Epithelial cell of prostate (primary cell): ENCODE measurements around the gene PTPRT.
"Not testable (repeated sequence)": the region's sequence is repeated elsewhere in the genome, so short reads cannot be mapped to it uniquely, and the experiment has no call there.

Source experiments
- DNase-seq: peaks from one replicate; pipeline ENCODE4 v3.0.0-alpha.2; 2011; ENCODE audit warnings: low read depth, low spot score
- H3K27ac ChIP-seq: fragments of 450-650 bp; 2 replicates; pipeline ENCODE4 v1.5.1; 2017; ENCODE audit warnings: mild to moderate bottlenecking

The PTPRT gene

DNA sequence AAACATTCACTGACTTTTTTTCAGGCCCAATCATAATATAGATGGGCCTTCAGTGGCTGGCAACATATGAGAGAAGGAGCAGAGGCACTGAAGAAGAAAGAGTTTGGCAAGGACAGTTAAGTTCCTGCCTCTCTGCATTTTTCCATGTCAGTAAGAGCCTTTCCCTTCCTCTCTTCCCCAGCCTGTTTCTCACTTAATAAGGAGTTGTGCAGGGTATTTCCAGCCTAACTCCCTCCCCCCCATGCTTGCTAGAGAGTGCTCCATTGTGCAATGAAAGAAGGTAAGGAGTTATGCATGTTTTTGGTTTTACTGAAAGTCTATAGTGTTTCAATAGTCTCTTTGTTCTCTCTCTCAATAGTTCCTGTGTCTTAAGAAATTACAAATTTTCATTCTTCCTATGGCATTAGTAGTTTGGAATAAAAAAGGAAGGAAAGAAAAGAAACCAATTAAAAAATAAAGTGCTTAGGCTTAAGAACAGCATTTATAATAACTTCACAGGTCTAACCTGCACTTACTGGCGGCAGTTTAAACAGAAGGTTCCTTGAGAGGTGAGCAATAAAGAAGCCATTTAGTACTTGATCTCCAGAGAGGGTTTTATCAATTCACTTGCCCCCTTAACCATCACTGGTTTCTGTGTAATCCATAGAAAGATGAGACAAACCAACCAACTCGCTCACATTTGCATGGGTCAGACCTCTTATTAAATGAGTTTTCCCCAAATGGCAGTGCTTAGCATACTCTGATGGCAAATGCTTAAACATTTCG is 251.1 kb downstream of the PTPRT start:
- no peak for DNase-seq

DNA sequence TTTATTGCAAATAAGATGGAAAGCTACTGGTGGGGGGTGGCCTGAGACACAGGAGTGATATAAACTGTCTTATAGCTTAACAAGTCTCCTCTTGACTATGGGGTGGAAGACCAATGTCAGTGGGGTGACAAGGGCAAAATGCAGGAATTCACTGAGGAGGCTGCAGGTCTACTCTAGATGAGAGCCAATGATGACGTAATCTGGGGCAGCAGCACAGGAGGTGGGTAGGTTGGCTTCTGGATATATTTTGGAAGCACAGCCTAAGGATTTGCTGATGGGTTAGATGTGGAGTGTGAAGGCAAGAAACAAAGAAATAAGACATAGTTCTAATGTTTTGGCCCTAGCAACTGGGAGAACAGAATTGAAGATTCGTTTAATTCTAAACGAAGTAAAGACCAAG is 253.2 kb downstream of the PTPRT start:
- DNase-seq, result no peak
- H3K27ac ChIP-seq, result no peak overlapping the region

More for the DNA sequence above, 251.1 kb downstream of the PTPRT start:
- H3K27ac ChIP-seq, result no peak overlapping the region

DNA sequence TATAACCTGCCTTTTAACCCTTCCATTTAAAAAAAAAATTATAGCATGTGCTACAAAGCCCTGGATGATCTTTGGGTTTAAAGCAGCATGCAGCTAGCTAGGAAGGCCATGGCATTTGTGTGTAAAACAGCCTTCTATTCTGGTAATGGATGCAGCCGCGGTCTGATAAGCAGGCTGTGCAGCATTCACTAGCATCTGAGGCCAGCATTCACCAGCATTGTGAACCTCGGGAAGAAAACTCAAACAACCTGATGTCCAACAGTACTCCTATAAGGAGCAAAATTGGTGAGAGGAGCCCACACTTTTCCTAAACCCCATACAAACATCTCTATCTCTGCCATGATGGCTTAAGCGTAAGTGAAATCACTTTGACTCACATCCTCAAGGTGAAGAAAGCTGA is 265.5 kb downstream of the PTPRT start:
- no peak overlapping the region for H3K27ac ChIP-seq
- no peak for DNase-seq

DNA sequence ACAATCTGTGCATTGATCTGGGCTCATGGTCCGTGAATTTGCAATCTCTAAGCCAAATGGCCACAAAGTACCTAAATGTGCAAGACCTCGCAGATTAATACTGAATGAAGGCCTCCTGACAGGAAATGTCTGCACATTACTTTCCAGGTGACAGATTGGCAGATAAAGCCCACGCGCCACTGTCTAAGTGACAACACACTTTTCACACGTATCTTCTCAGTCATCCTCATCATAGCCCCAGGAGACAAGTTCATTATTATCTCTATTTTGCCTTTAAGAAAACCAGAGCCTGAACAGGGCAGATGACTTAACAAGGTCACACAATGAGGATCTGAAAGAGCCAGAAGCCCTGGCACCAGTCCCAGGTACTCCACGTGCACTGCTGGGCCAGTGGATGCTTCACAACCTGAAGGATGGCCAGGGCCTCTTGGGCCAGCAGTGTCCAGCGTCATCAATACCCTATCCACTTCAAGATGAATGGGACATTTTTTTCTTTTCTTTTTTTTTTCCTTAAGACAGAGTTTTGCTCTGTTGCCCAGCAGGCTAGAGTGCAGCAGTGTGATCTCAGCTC is 266.3 kb downstream of the PTPRT start:
- no peak for DNase-seq
- H3K27ac ChIP-seq, result no peak overlapping the region

DNA sequence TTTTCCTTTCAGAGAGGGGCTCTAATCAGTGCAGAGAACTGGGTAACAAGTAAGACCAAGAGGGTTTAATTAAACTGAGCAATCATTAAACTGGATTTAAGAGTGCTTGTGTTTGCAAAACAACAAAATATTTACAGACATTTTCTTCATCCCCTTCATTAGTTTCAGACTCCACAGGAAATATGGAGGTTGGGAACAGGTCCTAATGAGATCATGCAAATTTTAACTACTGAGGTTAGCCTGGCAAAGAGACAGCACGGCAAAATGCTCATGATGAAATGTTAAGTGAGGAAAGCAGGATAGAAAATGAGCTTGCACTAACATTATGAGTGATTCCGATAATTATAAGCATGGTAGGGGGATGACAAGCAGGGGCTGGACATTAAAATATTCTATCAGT is 268.9 kb downstream of the PTPRT start:
- no peak for DNase-seq
- no peak overlapping the region for H3K27ac ChIP-seq

DNA sequence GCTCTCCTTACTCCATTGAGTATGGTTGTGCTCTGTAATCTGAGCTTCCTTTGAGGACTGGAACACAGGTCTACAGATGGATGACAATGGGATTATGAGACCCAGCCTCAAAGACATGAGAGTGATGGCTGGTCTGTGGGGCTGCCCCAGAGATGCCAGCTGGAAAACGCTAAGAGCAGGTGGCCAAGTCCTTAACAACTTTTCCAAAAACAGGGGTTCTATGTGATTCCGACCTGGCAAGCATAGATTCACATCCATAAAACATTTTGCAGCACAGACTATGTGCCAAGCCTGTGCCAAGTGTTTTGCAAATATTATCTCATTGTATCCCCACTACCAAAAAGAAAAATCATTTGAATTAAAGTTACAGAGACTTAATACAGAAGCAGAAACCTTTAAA is 270.4 kb downstream of the PTPRT start:
- H3K27ac ChIP-seq, result no peak overlapping the region
- DNase-seq, result no peak

DNA sequence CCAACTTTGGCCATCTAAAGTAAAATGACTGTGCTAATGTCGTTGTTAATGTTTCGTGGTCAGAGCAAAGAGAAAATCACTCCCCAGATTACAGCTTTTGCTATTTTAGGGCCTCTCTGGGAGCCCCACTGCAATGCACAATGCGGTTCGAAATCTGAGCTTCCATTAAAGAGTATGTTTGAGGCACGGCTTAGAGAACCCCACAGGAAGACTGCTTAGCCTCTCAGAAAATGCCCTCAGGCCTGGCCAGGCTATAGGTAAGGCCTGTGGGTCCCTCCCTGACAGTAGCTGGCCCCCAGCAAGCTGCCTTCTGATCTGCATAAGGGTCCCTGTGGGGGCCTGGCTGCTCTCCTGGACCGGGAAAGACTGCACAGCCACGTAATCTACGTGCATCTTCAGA is 274.6 kb downstream of the PTPRT start:
- DNase-seq, result no peak
- no peak overlapping the region for H3K27ac ChIP-seq

DNA sequence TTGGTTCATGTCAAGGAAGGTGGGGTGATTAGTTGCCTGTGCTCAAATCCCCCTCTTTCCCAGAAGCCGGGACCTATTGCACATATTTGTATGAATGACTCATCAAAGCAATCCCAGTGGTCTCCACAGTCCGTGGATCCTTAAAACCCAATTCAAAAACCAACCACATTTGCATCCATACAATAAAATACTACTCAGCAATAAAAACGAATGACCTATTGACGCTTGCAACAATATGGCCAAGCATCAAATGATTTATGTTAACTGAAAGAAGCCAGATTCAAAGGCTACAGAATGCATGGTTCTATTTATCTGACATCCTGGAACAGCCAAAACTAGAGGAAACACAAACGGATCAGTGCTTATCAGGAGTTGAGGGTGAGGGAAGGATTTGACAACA is 275.4 kb downstream of the PTPRT start:
- H3K27ac ChIP-seq, result no peak overlapping the region
- no peak for DNase-seq

DNA sequence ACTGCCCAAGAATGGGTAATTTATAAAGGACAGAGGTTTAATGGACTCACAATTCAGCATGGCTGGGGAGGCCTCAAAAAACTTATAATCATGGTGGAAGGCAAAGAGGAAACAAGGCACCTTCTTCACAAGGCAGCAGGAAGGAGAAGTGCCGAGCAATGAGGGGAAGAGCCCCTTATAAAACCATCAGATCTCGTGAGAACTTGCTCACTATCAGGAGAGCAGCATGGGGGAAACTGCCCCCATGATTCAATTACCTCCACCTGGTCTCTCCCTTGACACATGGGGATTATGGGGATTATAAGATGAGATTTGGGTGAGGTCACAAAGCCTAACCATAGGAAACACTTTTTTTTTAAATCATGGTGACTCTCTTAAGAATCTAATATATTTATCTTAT is 278.9 kb downstream of the PTPRT start:
- not testable (repeated sequence) for DNase-seq, H3K27ac ChIP-seq

DNA sequence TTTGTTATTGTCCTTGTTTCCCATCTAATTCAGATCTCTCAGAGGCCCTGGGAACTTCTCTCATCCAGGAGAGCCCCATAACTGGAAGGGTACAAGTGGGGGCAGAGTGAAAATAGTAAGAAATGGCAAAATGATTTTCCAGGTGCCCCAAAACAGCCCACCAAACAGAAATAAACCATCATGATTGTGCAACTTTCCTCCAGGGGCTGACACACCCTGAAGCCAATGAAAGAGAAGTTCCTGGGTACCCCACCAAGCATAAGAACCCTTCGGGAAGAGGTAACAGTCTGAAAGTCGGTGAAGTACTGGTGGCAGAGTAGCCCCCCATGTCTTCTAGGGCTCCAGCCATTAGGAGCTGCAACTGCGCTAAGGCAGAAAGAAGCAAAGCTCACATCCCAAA is 282.0 kb downstream of the PTPRT start:
- no peak for DNase-seq
- H3K27ac ChIP-seq, result no peak overlapping the region

DNA sequence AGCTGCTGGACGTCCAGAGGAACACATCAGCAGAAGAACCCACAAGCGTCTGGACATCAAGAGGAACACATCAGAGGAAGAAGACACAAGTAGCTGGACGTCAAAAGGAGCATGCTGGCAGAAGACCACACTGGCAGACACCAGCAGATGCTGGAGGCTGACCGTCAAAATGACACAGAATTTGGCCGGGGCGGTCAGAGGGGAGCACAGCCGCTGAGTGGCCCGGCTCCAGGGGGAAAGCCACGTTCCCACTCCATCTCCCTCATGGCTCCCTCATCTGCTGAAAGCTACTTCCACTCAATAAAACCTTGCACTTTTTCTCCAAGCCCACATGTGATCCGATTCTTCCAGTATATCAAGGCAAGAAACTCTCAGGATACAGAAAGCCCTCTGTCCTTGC is 283.6 kb downstream of the PTPRT start:
- DNase-seq, result no peak
- H3K27ac ChIP-seq, result no peak overlapping the region

DNA sequence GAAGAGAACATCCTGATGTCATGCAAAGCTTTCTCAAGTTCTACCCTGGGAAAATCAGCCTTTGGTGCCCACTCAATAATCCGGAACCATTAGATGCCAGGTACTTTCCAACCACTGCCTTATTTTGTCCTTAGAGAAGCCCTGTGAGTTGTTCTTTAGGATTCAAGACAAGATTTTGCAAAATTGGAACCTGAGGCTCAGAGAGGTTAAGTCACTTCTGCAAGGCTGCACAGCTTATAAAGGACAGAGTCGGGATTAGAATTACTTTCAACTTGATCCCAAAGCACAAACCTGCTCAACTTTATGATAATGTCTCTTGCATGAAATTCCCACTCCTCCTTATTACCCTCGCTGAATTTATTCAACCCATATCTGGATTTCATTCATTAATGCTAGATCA is 287.2 kb downstream of the PTPRT start:
- H3K27ac ChIP-seq, result no peak overlapping the region
- DNase-seq, result no peak

DNA sequence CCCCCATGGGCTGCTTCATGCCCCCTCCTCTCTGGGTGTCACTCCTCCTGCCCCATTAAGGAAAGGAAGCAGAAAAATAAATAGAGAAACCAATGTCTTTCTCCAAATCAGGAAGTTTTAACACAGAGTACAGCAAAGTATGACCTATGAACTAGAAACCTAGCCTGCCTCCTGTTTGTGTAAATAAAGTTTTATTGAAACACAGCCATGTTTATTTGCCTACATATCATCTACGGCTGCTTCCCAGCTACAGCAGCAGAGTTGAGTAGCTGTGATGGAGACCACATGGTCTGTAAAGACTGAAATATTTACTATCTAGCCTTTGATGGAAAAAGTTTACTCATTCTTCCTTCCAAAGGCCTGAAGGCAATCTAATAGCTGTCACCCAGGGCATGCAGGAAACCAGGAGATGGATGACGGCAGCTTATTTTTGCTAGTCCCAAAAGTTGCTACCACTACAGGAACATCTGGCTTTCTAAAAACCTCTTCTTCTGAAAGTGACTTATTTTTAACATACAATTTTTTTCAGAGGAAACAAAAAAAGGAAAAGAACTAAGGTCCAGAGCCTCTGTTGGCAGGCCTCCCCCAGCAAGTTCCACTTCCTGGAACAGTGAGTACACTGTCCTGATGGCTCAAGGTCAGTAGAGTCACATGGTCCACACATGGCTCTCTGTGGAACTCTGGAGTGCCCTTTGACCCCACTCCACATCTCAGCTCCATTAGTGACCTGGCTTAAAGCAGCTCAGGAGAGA is 287.8 kb downstream of the PTPRT start:
- no peak for DNase-seq
- no peak overlapping the region for H3K27ac ChIP-seq

DNA sequence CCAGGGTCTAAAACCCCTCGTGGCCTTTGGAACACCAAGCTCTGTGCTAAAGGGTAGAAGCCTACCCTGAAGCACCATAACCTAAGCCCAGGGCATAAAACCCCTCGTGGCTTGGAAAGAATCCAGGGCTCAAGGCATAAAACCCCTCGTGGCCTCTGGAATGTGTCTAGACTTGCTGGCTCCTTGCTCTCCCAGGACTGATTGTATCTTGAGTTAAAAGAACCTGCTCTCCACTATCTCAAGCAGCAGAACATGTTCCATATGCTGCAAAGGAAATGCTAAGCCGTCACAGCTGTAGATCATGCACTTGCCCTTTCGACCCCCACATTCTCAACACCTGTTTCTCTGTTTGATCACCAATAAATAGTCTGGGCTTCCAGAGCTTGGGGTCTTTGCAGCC is 288.9 kb downstream of the PTPRT start:
- DNase-seq, H3K27ac ChIP-seq: not testable (repeated sequence)

DNA sequence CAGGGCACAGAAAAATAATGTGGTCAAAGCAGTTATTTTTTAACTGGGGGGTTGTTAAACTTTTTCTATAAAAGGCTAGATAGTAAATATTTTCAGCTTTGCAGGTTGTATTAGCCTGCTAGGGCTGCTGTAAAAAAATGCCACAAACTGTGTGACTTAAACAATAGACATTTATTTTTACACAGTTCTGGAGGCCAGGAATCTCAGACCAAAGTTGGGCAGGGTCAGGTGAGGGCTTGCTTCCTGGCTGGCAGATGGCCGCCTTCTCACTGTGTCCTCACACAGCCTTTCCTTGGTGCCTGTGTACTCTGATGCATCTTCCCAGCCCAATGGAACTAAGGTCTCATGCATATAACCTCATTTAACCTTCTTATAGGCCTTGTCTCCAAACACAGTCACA is 294.7 kb downstream of the PTPRT start:
- DNase-seq, result no peak

DNA sequence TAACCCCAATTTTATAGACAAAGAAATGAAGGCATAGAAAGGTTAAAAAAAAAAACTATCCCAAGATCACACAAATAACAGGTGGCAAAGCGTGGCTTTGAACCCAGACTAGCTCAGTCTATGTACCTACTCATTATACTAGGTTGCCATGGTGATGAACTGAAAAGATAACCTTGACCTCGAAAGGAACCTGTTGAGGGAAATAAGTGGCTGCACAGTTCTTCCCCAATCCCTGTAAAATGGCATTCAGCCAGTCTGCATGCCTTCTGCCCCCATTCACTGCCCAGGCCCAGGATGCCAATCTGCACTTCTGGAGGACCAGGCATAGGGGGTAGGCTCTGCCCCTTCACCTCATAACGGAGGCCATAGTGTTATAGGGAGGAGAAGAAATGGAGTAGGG is 295.2 kb downstream of the PTPRT start:
- no peak overlapping the region for H3K27ac ChIP-seq
- no peak for DNase-seq

More for the DNA sequence above, 294.7 kb downstream of the PTPRT start:
- H3K27ac ChIP-seq, result no peak overlapping the region

DNA sequence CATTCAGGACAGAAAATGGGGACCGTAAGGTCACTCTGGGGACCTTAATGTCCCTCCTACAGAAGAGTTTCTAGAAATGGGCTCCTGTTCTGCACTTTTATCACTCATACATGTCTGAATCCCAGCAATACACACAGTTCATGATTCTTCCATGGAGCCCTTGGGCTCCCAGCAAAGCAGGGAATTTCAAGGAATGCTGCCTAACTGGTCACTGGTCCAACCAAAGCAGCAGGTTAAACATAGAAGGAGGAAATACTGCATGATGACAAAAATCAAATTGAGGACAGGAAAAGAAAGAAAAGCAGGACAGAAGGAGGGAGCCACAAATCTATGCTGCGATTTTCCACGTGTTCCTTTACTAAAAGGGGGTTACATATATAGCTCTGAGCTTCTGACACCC is 300.2 kb downstream of the PTPRT start:
- H3K27ac ChIP-seq, result no peak overlapping the region
- no peak for DNase-seq

DNA sequence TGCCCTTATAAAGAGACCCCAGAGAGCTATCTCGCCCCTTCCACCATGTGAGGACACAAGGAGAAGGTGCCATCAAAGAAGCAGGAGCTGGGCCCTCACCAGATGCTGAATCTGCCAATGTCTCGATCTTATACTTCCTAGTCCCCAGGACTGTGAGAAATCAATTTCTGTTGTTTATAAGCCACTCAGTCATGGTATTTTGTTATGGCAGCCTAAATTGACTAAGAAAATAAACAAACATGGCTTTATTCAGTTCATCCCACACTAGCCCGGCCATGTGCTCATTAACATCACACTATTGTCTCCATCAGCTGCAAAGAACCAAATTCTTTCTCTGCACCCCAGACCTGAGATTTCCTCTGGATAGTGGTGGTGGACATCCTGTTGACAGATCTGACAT is 302.4 kb downstream of the PTPRT start:
- no peak overlapping the region for H3K27ac ChIP-seq
- no peak for DNase-seq

DNA sequence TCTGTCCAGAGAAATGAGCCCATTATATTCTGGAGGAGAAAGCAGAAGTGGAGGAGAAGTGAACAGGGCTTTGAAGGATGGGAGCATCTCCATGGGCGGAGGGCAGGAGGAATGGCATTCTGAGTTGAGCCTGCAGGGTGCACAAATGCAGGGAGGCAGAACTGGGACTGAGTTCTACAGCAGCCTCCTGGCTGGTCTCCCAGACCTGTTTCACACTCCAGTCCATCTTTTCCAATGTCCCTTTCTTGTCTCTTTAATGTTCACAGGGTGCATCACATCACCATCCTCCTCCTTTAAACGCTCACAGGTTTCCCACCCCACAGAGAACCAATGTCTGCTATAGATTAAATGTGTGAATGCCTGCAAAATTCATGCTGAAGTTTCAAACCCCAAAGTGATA is 302.9 kb downstream of the PTPRT start:
- no peak overlapping the region for H3K27ac ChIP-seq
- no peak for DNase-seq

DNA sequence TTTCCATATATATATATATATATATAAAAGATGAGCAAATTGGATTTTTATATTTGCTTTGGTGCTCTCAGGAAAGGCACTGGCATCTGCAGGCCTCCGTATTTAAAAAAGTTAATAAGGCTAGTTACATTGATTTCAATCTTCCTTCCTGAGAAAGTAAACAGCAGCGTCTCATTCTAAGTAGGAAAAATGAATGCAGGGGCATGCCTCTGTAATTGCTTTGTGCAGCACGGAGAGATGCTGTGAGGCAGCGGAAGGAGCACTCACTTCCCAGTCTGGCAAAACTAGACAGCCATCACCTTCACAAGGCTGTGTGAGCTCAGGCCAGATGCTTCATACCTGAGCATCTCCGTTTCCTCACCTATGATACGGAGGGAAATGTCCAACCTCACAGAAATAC is 303.7 kb downstream of the PTPRT start:
- no peak overlapping the region for H3K27ac ChIP-seq
- DNase-seq, result no peak

DNA sequence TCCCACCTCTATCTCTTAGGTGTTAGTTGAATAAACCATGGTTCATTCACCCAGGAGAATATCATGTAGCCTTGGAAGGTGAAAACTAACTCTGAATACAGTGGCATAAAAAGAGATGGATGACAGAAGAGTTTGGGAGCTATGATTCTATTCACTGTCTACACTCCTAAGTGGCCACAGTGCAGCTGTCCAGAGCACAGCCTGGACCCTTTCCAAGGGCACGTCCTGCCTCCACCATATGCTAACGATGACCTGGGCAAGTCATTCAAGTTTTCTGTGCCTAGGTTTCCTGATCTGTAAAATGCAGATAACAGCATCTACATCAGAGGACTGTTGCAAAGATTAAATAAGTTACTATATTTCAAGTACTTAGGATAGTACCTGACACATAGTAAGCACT is 314.1 kb downstream of the PTPRT start:
- DNase-seq, result no peak
- no peak overlapping the region for H3K27ac ChIP-seq

DNA sequence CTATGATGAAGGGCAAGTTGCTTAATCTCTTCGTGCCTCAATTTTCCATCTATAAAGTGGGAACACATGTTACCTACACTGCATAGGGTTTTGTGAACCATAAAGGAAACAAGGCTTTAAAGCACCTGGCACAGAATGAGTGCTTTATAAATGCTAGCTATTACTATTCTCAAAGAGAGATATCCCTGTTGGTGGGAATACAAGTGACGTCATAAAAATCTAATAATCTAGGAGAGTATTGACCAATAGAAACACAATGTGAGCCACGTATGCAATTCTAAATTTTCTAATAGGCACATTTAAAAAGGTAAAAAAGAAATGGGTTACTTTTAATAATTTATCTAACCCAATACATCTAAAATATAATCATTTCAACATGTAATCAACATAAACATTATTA is 316.4 kb downstream of the PTPRT start:
- DNase-seq, result no peak

More for the DNA sequence above, 316.4 kb downstream of the PTPRT start:
- no peak overlapping the region for H3K27ac ChIP-seq
